Measurements from ENCODE around the gene OR7C1.

Gene OR7C1

DNA sequence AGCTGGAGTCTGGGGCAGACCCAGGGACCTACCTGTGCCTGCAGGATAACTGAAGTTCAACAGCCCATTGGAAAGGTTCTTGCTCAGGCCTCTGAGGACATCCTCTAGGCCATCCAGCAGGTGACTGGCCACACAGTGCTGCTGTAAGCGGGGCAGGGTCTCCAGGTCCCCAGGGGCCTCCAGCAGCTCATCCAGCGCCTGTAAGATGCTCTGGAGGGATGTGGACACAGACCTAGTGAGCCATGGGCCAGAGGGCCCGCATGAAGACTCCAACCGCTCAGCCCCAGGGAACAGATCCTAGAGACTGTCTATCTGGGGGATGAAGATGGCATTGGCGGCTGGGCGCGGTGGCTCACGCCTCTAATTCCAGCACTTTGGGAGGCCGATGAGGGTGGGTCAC is 70.6 kb downstream of the OR7C1 start:
- Histone ChIP-seq H3K4me3 (no peak overlapping the region), H3K36me3 (peaks cover 0 to 12% (median 0%) of the 10 kb centered on the region in 3 donors), H3K27ac (no peak overlapping the region), H3K4me1 (no peaks in the 10 kb centered on the region), H3K9me3 (no peaks in the 10 kb centered on the region), H3K27me3 (peaks cover 0 to 9% of the 10 kb centered on the region in 2 donors)
- no peak for DNase-seq
- TF ChIP-seq, protein P1, sequence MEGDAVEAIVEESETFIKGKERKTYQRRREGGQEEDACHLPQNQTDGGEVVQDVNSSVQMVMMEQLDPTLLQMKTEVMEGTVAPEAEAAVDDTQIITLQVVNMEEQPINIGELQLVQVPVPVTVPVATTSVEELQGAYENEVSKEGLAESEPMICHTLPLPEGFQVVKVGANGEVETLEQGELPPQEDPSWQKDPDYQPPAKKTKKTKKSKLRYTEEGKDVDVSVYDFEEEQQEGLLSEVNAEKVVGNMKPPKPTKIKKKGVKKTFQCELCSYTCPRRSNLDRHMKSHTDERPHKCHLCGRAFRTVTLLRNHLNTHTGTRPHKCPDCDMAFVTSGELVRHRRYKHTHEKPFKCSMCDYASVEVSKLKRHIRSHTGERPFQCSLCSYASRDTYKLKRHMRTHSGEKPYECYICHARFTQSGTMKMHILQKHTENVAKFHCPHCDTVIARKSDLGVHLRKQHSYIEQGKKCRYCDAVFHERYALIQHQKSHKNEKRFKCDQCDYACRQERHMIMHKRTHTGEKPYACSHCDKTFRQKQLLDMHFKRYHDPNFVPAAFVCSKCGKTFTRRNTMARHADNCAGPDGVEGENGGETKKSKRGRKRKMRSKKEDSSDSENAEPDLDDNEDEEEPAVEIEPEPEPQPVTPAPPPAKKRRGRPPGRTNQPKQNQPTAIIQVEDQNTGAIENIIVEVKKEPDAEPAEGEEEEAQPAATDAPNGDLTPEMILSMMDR (IDR thresholded peaks at IDR 0.05) = no peak
- intact Hi-C loops (cut with DNase I; ENCODE audit: low total_unique reads) = no loop called here

DNA sequence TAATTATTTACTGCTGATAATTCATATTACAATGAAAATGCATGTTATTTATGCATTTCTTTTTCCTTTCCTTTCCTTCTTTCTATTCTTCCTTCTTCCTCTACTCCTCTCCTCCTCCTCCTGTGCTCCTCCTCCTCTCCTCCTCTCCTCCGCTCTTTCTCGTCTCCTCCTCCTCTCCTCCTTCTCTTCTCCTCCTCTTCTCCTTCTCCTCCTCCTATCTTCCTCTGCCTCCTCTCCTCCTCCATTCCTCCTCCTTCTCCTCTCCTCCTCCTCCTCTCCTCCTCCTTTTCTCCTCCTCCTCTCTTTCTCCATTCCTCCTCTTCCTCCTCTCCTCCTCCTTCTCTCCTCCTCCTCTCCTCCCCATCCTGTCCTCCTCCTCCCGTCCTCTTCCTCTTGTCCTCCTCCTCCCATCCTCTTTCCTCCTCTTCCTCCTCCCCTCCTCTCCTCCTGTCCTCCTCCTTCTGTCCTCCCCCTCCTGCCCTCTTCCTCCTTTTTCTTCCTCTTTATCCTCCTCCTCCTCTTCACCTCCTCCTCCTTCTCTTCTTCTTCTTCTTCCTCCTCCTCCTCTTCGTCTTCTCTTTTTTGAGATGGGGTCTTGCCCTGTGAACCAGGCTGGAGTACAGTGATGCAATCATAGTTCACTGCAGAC is 71.4 kb downstream of the OR7C1 start:
- H3K27ac ChIP-seq = no peak overlapping the region
- DNase-seq = no peak
- TF ChIP-seq, protein P1 (IDR thresholded peaks at IDR 0.05) = no peak
- H3K4me3 ChIP-seq = no peak overlapping the region
- peaks cover 0 to 9% of the 10 kb centered on the region in 2 donors for H3K27me3 ChIP-seq
- H3K9me3 ChIP-seq = no peaks in the 10 kb centered on the region
- H3K4me1 ChIP-seq = no peaks in the 10 kb centered on the region
- intact Hi-C loops (cut with DNase I; ENCODE audit: low total_unique reads) = no loop called here
- peaks cover 0 to 12% (median 0%) of the 10 kb centered on the region in 3 donors for H3K36me3 ChIP-seq

DNA sequence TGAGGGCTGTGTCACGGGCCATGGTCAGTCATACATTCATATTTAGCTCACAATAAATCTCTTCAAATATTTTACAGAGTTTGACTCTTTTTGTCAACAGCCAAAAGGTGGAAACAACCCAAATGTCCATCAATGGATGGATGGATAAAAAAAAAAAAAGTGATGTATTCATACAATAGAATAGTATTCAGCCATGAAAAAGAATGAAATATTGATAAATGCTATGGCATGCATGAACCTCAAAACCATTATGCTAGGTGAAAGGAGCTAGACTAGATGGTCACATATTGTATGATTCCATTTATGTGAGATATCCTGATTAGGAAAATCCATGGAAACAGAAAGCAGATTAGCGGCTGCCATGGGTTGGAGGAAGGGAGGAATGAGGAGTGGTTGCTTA is 72.9 kb downstream of the OR7C1 start:
- Histone ChIP-seq H3K36me3 (peaks cover 0 to 4% (median 0%) of the 10 kb centered on the region in 3 donors), H3K4me3 (no peak overlapping the region), H3K9me3 (no peaks in the 10 kb centered on the region), H3K27me3 (peaks cover 0 to 6% of the 10 kb centered on the region in 2 donors), H3K4me1 (no peaks in the 10 kb centered on the region), H3K27ac (no peak overlapping the region)
- DNase-seq = no peak
- TF ChIP-seq, protein P1 (IDR thresholded peaks at IDR 0.05) = no peak
- intact Hi-C loops (cut with DNase I; ENCODE audit: low total_unique reads) = no loop called here

DNA sequence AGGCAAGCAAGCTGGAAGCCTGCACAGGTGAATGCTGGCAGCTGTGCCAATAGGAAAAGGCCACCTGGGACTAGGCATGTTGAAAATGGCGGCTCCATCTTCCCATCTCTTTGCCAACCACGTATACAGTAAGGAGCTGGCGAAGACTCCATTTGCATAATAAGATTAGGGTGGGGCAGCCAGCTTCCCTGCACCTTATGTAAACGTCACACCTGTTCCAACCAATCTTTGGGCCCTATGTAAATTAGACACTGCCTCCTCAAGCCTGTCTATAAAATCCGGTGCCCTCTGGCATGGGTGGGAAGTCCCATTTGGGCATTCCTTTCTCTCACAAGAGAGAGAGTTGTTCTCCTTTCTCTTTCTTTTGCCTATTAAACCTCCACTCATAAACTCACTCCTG is 73.4 kb downstream of the OR7C1 start:
- TF ChIP-seq, protein P1 (IDR thresholded peaks at IDR 0.05) = no peak
- H3K9me3 ChIP-seq = no peaks in the 10 kb centered on the region
- no peak for DNase-seq
- peaks cover 0 to 4% of the 10 kb centered on the region in 2 donors for H3K27me3 ChIP-seq
- peaks cover 0 to 4% (median 0%) of the 10 kb centered on the region in 3 donors for H3K36me3 ChIP-seq
- H3K4me3 ChIP-seq = no peak overlapping the region
- no peak overlapping the region for H3K27ac ChIP-seq
- no peaks in the 10 kb centered on the region for H3K4me1 ChIP-seq
- intact Hi-C loops (cut with DNase I; ENCODE audit: low total_unique reads) = no loop called here

DNA sequence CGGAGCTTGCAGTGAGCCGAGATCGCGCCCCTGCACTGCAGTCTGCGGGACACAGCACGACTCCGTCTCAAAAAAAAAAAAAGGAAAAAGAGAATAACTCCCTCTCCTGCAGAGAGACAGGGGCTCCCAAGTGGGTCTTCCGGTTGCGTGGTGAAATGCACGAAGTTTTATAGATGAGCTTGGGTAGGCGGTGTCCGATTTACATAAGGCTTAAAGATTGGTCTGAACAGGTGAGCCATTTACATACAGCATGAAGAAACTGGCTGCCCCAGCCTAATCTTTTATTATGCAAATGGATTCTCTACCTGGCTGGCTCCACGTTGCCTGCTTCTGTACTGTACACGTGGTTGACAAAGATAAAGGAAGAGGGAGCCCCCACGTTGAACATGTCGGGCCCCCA is 76.2 kb downstream of the OR7C1 start:
- Histone ChIP-seq H3K27ac (no peak overlapping the region), H3K36me3 (no peaks in the 10 kb centered on the region), H3K4me1 (no peaks in the 10 kb centered on the region), H3K9me3 (no peaks in the 10 kb centered on the region), H3K27me3 (no peaks in the 10 kb centered on the region), H3K4me3 (no peak overlapping the region)
- DNase-seq = no peak
- intact Hi-C loops (cut with DNase I; ENCODE audit: low total_unique reads) = no loop called here
- TF ChIP-seq, protein P1 (IDR thresholded peaks at IDR 0.05) = no peak

Measured in tibial artery (tissue), 4 donors.